NCI-H69 (cell line): ENCODE measurements around the gene PPP1R12B.
"Not testable (repeated sequence)": the region's sequence is repeated elsewhere in the genome, so short reads cannot be mapped to it uniquely, and the experiment has no call there.

Experiments used
- DNase-seq: peaks from one replicate; lab custom pipeline; 2025; lab: John Stamatoyannopoulos, UW

Gene PPP1R12B

DNA sequence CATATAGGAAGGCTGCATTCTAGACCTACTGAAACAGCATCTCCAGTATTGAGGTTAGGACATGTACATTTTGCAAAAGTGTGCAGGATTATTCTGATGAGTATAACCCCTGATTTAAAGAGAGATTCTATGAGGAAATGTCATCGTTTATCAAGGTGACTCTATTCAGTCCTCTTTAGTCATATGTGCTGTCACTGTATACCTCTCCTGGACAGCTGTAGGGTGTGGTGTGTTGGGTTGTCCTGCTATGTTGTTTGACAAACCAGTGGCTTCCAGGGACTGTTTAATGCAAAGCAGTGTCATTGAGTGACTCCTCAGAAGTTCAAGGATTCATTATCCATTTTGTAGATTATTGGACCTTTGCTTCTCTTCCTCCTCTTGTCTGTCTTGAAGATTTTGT lies 209.2 kb downstream of the PPP1R12B start:
- DNase-seq = not testable (repeated sequence)

DNA sequence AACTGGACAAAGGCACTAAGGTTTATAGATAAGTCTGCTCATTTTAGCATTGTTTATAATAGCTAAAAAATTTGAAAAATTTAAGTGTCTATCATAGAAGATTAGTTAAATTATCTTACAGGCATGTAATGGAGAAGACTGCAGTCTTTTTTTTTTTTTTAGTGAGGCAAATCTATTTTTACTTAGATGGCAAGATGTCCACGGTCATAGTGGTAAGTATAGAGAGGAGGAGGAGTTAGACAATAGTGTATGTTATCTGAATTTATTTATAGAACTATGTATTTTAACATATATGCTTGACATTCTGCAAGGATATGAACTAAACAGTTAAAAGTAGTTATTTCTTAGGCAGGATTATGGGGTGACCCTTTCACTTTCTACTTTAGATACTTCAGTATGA lies 212.7 kb downstream of the PPP1R12B start:
- no peak for DNase-seq

DNA sequence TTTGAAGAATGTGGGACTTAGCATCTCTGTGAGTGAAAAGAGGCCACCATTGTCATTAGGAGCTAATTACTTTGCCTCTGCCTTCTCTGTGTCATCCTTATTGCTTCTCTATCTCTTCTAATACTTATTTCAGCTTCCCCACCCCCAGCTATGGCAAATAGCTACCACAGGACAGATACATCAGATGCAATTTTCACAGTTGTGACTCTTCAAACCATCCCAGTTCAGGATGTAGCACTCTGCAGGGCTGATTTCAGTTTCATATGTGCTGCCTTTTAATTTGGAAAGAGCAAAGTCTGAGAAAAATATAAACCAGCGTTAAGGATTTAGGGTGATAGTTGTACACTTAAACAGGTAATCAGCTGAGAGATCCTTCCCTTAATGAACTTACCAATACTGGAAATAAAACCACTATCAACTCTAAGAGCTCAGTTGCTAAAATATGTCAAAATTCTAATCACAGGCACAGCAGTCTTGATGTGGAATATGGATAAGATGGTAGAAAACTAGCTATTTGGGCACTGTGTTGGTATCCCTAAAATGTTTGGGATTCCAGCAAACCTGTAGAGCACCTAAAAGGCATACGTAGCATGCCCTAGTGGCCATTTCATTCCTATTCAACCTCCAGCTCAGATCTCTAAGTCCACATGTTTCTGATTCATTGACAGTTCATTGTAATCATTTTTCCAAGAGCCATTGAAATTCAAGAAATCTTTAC lies 213.4 kb downstream of the PPP1R12B start:
- DNase-seq = no peak

DNA sequence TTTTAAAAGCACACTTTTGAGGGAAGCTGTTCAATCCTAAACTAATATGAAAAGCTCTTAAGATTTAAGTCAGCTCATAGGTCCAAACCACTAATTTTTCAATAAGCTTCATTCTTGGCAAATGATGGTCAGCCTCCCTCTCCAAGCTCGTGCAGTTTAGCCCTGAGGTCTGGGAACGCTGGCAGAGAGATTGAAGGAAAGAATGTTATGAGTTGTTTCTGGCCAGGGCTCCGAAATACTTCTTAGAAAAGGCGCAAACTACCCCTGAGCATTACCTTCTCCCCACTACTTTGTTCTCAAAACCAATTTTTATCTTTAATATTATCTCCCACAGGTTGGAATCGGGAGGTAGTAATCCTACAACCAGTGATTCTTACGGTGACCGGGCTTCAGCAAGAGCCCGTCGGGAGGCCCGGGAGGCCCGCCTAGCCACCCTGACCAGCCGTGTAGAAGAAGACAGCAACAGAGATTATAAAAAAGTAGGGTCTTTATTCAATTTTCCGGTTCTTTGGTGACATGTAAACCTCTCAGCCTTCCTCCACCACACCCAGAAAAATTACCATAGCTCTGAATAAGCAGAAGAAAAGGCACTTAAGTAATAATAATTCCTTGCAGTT lies 214.1 kb downstream of the PPP1R12B start:
- no peak for DNase-seq

DNA sequence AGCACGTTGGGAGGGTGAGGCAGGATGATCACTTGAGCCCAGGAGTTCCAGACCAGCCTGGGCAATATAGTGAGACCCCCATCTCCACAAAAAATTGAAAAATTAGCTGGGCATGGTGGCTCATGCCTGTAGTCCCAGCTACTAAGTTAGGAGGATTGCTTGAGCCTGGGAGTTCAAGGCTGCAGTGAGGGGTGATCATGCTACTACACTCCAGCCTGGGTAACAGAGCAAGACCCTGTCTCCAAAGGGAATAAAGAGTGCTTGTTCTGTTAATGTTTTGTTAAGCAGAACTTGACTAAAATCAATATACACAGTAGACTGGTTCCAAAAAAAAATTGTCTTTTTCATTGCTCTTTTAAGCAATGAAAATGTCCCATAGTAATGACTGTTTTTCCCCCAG lies 215.3 kb downstream of the PPP1R12B start:
- no peak for DNase-seq

DNA sequence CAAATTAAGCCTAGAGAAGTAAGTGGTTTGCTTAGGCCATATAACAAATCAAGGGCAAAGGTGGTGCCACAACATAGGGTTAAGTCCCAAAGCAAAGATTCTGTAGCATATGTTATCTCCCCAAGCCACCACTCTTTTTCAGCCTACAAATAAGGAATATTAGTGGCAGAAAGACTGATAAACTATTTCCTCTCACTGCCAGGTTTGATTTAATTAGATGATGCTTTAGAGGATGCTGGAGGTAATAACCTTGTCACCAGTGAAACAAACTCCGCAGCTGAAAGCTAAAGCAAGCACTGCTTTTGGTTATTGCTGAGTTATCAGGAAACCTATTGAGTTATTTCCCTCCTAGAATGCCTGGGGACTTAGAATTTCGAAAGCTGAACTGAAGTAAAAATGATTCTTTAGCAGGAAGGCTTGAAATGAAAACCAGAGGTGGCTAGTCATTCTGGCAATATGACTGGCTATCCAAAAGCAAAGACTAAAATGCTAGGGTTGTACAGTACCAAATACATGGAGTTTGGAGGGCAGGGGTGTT lies 216.5 kb downstream of the PPP1R12B start:
- DNase-seq = no peak

DNA sequence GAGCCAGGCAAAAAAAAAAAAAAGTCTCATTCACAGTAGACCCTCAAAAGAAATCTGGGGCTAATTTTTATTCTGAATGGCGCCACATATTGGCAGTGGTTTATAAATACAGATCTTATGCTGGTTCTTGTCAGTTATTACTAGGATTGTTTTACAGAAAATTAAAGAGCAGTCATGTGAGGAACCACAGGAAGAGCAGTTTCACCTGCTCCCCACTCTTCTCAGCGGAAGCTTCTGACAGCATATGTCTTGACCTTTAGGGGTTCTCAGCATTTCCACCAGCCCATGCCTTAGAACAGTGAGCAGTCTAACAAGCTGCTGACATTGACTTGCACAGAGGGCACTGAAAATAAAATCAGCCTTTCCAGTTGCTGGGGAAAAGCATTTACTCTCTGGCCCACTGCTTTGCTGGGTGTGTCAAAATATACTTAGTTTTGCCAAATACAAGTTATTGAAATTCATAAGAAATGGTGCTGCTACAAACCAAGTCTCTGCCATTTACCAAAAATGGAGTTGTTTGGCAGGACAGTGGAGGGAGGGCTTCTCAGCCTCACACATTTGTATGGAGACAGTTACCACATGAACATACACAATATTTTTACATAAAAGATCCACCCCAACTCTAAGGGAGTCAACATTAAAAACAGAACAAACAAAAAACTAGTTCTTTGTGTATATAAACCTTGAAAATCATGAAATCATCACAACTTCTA lies 217.5 kb downstream of the PPP1R12B start:
- no peak for DNase-seq

DNA sequence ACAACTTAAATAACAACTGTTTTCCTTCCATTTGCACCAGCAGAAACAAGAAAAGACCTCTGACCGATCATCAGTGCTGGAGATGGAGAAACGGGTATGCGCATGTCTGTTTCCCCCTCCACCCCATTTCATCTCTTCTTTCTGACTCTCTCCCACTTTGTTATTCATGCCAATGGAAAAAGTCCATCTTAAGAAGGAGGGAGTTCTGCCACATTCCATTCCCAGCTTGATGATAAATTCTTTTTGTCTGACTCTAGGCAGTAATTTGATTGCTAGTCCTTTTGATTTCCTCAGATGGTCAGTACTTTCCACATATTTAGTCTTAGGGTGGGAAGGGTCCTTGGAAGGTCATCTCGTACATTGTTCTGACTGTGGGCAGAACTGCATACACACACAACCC lies 219.2 kb downstream of the PPP1R12B start:
- DNase-seq = no peak

DNA sequence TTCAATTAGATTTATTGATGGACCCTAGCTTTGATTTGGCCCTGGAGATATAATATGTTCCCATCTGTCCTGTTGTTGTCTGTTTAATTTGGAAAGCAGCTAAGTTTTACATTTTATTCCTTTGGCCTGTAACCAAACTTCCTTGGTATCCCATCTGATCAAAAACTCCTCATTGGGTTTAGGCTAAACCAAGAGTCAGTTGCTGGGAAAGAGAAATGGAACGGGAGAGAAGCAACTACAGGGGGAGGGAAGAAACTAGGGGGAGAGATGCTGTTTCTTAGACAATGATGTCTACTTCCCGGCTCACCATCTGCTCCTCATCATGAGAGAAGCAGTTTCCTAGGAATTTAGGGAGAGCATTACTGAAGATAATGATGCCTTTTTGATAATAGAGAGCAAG lies 219.9 kb downstream of the PPP1R12B start:
- DNase-seq = no peak

DNA sequence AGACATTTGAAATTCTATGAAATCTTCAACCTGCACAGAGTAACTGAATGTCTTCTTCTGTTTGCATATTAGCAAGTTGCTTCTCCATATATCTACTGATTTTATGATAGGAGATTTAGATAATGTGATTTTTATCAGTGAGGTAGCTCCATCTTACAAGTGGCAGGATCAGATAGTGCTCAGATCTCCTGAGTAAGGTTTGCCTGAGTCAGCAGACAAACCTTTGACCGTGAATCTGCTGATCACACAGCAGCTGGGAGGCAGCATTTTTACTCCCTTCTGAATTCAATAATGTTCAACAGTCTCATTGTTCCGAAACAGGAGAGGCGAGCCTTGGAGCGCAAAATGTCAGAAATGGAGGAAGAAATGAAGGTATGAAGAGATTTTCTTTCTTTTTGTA lies 220.3 kb downstream of the PPP1R12B start:
- no peak for DNase-seq

DNA sequence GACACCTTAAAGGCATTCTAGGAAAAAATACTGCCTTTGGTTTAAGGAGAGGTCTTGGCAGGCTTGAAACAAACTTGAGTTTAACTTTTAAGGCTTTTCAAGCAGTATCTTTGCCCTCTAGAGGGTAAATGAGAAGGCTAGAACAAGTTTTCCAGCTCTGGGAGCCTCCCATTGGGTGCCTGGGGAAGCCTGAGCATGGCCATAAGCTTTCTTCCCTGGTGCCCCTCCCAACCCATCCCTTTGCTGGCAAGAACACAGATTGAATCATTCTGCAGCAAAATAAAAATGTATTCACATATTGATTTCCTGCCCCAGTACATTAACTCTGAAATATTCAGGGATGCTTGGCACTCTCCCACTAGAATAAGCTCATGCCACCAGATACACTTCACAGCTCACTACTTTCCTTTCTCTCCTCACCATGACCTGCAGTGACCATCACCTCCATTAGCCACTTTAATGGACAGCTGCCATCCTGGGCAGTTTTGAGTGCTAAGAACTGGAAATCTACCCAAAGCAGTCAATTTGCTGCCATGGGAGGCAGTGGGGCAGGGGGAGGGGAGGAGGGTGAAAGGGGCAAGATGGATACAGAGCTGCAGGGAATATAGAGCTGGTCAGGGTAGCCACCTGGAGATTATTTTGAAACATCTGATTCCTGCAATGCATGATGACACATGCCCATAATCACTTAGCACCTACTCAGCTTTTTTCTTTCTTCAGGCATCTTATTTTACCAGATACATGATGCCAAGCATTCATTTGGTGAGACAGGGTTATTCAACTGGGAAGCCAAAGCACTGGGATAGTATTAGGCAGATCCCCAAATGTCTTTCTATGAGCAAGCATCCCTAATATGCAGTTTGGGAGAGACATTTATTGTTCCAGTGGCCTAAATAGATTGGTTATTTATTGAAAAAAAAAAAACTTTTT lies 221.2 kb downstream of the PPP1R12B start:
- DNase-seq = no peak

DNA sequence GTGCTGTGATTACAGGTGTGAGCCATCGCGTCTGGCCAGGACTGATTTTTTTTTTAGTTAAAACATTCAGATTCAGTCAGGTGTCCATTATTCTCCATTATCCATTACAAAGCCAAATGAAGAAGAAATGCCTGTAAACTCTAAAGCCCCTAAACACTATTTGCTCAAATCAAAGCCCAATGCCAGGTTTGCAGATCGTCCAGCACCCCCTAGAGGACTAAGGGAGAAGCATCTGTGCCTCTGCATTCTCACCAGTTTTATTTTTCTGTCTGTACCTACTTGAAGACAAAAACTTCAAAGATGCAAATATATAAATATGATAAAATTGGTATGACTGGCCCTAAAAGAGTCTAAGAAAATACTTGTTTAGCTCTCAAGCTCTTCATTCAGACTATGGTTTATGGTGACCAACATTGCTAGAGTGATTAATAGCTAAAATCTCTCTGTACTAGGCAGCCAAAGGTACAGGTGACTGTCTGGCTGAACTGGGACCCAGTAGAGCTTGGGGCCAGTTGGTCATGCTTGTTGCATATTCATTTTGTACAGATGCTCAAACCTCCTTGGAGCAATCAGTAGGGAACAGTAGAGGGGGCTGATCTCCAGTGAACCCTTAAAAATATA lies 223.3 kb downstream of the PPP1R12B start:
- peak; percentile 61 for DNase-seq

DNA sequence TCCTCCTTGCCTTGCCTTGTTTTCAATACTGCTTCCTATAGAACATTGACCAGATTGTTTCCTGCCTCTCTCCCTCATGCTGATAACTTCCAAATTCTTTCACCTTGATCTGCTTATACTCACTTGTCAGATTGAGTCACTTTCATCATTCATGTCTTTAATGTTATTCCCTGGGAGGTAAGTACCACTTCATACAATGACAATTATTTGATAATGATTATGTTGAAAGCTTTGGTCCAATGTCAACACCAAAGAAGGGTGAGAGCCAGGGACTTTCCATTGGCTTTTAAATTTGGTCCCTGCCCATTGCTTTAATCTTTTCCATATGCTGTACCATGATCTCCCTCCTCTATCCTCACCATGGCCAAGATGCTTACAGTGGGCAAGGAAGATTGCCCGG lies 224.4 kb downstream of the PPP1R12B start:
- DNase-seq = peak; percentile 81

DNA sequence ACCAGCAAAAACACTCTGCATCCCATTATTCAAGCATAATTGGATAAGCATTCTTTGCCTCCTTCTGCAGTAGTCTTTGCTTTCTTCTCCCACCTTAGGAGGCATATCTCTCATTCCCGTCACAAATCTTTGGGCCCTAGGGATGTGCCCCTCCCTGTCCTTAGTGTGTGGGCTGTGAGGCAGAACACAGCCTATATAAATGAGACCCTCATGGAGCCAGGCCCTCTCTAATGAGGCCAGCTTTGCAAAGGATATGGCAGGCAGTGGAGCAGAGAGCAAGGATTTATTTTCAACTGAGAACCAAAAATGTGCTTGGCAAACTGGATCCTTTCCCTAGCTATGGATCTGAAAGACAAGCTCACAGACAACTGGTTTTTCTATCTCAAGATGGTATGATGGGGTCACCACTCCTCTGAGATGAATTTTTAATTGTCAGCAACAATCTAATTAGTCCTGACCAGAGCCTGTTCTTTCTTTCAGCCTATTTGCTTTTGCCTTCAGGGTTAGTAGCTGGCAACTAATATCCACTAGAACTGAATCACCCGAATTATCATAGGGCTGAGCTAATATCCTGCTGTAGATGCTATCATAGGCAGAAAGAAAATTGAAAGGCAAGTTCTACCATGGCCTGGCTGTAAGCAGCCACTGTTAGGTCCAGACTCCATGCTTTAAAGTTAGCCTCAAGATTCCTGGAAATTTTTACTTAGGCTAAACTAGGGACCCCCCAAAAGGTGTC lies 227.6 kb downstream of the PPP1R12B start:
- DNase-seq = peak; percentile 32

DNA sequence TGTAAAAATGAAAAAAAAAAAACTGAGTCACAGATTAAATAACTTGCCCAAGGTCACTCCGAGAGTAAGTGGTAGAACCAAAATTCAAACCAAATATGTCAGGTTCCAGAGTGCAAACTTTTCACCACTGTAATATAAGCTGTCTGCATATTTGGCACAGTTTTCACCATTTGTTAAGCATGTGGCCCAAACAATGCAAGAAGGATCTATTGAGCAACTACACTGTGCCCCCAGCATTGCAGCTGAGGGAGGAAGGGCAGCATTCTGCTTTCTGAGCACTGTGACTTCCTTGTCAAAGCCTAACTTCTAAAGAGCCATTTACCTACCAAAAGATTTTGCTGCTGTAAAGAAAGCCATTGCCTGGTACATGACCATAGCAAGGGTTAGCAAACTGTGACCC lies 228.3 kb downstream of the PPP1R12B start:
- DNase-seq = no peak

DNA sequence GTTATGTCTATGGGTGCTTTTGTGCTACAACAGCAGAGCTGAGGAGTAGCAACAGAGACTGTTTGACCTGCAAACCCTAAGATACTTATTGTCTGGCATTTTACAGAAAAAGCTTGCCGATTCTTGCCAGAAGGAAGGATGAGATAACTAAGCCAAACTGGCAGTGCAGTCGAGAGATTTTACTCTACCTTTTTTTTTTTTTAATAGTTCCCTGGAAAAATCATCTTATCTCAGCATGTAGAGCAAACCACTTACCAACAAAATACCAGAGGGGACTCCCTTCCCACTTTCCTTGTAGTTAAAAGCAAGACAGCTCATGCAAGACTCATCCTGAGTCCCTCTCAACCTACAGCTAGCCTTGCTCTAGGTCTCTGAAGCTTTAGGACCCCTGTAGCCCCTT lies 228.9 kb downstream of the PPP1R12B start:
- DNase-seq = no peak

DNA sequence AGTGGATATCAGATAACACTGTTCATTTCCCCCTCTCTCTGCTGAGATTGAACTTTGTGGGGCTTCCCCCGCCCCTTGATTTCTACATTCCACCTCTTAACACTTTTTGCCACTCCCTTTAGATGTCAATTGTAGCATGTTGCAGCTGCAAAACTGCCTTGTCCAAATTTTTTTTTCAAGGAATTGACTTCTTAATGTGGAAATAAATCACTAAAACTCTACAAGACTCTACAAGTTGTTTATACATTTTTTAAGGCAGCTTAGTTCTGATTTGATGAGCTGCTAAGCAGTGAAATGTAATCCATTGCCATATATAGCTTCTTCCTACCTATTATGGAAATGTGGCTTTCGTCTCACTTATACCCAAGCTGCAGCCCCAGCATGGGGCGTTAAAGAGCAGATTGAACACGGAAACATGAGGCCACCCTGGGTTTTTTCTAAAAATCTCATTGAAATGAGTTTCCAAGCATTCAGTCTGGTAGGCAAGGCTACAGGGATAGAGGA lies 229.6 kb downstream of the PPP1R12B start:
- DNase-seq = peak; percentile 69

DNA sequence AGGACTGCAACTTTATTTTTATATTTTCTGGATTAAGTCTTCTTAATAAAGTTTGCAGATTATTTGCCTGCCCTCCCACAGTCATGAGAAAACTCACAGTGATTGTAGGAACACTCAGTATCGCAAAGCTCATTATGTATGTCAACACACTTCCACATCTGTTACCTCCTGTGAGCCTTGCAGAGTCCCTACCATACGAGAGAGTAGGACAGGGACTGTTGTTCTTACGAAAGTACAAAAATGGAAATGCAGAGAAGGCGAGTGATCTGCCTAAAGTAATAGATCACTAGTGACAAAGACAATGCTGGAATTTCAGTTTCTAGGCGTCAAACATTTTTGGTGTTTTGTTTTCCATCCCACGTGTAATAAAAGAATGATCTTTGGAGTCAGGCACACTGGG lies 230.1 kb downstream of the PPP1R12B start:
- peak; percentile 60 for DNase-seq

DNA sequence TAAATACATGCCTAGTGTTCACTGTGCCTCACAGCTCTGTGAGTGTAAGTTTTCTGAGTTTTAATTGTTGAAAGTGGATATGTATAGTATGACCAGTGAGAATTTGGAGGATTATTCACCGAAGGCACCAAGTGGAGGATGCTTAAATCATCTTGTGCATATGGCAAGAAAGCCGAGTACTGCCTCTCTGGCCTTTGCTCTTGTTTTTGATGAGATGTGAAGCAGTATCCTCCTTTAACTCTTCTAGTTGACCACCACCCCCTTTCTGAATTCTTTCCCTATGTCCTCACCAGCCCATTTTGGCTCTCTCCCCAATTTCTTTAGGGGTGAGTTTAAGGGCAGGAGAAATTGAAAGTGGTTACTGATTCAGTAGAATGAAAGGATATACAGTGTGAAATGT lies 231.3 kb downstream of the PPP1R12B start:
- DNase-seq = no peak

DNA sequence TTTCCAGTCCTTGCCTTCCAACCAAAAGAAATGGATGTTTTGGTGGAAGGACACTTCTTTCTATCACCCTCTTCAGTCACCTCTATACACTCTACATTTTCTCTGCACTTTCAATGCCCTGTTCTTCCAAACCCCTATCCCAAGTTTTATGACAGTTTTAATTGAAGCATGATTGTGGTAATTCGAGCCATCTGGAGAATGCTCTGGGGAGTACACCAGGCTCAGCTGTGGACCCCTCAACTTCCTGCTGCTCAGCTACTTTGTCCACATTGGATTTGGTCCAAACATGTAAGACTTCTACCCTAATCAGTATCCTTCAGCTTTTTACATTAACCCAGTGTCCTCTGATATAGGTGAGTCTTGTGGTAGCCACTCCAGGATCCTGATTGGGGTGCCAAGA lies 232.1 kb downstream of the PPP1R12B start:
- peak; percentile 69 for DNase-seq

DNA sequence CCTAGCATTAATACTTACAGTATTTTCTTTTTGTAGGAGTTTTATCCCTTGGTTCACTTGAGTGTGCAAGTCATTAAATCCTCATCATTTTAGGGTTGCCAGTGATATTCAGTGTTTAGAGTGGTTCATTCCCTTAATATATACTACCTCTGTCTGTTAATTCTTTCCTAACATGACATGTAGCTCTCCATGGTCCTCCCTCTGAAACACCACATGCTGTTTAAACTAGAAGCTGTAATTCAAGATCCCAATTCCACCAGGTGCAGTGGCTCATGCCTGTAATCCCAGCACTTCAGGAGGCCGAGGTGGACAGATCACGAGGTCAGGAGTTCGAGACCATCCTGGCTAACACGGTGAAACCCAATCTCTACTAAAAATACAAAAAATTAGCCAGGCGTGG lies 233.9 kb downstream of the PPP1R12B start:
- DNase-seq = not testable (repeated sequence)
